Inferior parietal cortex (tissue), 1 donor: ENCODE data around the gene CDH1.

Experiments
- DNase-seq: peaks from one replicate; pipeline ENCODE4 v3.0.0-alpha.2; 2016; ENCODE audit errors: extremely low spot score

Gene CDH1

GRCh38 chr16:68760671-68761275, 23.7 kb downstream of the CDH1 start:
- DNase-seq: peak; percentile 68

GRCh38 chr16:68762996-68763756, 26.1 kb downstream of the CDH1 start:
- peak; percentile 55 for DNase-seq

- DNase-seq: no peak
Measured at GRCh38 chr16:68764862-68765261, 27.8 kb downstream of the CDH1 start.

- no peak for DNase-seq
Measured at GRCh38 chr16:68767581-68767980, 30.5 kb downstream of the CDH1 start.

- no peak for DNase-seq
Measured at GRCh38 chr16:68768175-68768574, 31.1 kb downstream of the CDH1 start.

- no peak for DNase-seq
Measured at GRCh38 chr16:68768771-68769170, 31.7 kb downstream of the CDH1 start.

GRCh38 chr16:68770671-68771070, 33.6 kb downstream of the CDH1 start:
- no peak for DNase-seq

- no peak for DNase-seq
Measured at GRCh38 chr16:68772030-68772681, 35.1 kb downstream of the CDH1 start.

- no peak for DNase-seq
Measured at GRCh38 chr16:68772871-68773270, 35.8 kb downstream of the CDH1 start.

GRCh38 chr16:68774982-68775634, 38.0 kb downstream of the CDH1 start:
- DNase-seq: no peak

- DNase-seq: no peak
Measured at GRCh38 chr16:68776821-68777485, 39.9 kb downstream of the CDH1 start.

- no peak for DNase-seq
Measured at GRCh38 chr16:68778551-68779231, 41.6 kb downstream of the CDH1 start.

GRCh38 chr16:68779891-68780290, 42.8 kb downstream of the CDH1 start:
- DNase-seq: no peak

- DNase-seq: no peak
Measured at GRCh38 chr16:68781784-68782183, 44.7 kb downstream of the CDH1 start.

- no peak for DNase-seq
Measured at GRCh38 chr16:68782198-68783174, 45.4 kb downstream of the CDH1 start.

GRCh38 chr16:68784226-68784625, 47.1 kb downstream of the CDH1 start:
- DNase-seq: no peak

- DNase-seq: no peak
Measured at GRCh38 chr16:68784721-68785120, 47.6 kb downstream of the CDH1 start.

- no peak for DNase-seq
Measured at GRCh38 chr16:68785715-68786114, 48.6 kb downstream of the CDH1 start.

GRCh38 chr16:68786685-68787418, 49.8 kb downstream of the CDH1 start:
- DNase-seq: peak; percentile 87
